Loucy (cell line): ENCODE results near the gene ZNF286A.
"Not testable (repeated sequence)": the region's sequence is repeated elsewhere in the genome, so short reads cannot be mapped to it uniquely, and the experiment has no call there.

ENCODE experiments used
- EZH2phosphoT487 ChIP-seq: fragments of 200-600 bp; IDR thresholded peaks from 2 replicates; pipeline ENCODE4 v1.6.1; 2018; ENCODE audit warnings: antibody characterized with exemption, mild to moderate bottlenecking, moderate library complexity, borderline replicate concordance
- TF ChIP-seq, protein P1 (sequence below): fragments of 200-600 bp; sonication (generic); conservative IDR thresholded peaks from 2 replicates; pipeline ENCODE4 v1.5.1; 2014; ENCODE audit warnings: mild to moderate bottlenecking, antibody characterized with exemption, low read length

DNA sequence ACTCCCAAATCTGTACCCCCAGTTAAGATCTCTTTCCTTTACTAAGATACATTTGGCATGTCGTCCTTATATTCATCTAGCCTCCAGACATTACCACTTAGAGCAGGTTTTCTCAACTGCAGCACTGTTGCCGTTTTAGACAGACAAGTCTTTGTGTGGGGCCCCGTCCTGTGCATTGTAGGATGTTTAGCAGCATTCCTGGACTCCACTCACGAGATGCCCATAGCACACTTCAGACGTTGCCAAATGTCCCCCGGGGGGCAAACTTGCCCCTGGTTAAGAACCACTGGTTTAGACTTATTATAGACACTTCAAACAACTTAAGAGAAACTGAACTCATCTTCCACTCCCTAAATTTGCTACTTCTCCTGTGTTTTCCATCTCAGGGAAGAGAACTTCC, 23.6 kb upstream of the ZNF286A start:
- TF ChIP-seq EZH2phosphoT487 = not testable (repeated sequence)
- TF ChIP-seq, protein P1, sequence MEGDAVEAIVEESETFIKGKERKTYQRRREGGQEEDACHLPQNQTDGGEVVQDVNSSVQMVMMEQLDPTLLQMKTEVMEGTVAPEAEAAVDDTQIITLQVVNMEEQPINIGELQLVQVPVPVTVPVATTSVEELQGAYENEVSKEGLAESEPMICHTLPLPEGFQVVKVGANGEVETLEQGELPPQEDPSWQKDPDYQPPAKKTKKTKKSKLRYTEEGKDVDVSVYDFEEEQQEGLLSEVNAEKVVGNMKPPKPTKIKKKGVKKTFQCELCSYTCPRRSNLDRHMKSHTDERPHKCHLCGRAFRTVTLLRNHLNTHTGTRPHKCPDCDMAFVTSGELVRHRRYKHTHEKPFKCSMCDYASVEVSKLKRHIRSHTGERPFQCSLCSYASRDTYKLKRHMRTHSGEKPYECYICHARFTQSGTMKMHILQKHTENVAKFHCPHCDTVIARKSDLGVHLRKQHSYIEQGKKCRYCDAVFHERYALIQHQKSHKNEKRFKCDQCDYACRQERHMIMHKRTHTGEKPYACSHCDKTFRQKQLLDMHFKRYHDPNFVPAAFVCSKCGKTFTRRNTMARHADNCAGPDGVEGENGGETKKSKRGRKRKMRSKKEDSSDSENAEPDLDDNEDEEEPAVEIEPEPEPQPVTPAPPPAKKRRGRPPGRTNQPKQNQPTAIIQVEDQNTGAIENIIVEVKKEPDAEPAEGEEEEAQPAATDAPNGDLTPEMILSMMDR = not testable (repeated sequence)
